ENCODE results near the gene LAMA2.

DNA sequence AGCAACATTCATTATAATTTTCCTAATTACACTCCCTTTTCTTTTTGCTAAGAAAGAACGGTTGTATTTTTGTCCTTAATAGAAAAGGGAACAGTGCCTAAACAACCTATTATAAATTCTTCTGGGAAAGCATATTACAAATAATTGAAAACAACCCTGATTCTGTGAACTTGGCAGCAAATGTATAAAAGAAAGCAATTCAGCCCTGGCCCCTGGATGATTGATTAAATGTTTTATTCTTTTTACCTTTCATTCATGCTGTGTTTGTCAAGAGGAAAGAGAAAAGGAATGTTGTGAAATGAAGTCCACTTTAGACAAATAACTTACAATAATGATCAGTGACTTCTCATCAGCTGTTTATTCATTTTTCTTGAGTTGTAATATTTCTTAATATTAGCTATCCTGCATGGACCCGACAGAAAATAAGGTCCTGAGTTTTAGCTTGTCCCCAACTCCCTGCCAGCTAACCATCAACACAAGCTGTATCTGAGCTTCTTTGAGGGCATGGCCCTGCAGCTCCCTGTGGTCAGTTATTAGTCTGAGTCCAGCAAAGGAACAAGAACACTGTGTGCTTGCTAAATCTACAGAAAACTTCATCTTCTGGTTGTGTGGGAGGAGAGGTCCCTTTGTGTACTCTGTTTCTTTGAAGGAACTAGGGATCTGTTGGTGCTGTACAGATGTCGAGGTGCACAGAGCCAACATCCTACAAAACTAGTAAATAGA lies 248.2 kb downstream of the LAMA2 start:
- TF ChIP-seq EP300 (IDR thresholded peaks at IDR 0.05) (no peak), POLR2A (IDR thresholded peaks at IDR 0.05) (no peak)
- TF ChIP-seq, protein P1, sequence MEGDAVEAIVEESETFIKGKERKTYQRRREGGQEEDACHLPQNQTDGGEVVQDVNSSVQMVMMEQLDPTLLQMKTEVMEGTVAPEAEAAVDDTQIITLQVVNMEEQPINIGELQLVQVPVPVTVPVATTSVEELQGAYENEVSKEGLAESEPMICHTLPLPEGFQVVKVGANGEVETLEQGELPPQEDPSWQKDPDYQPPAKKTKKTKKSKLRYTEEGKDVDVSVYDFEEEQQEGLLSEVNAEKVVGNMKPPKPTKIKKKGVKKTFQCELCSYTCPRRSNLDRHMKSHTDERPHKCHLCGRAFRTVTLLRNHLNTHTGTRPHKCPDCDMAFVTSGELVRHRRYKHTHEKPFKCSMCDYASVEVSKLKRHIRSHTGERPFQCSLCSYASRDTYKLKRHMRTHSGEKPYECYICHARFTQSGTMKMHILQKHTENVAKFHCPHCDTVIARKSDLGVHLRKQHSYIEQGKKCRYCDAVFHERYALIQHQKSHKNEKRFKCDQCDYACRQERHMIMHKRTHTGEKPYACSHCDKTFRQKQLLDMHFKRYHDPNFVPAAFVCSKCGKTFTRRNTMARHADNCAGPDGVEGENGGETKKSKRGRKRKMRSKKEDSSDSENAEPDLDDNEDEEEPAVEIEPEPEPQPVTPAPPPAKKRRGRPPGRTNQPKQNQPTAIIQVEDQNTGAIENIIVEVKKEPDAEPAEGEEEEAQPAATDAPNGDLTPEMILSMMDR (IDR thresholded peaks at IDR 0.05): no peak

Data from suprapubic skin (tissue), 3 donors.